ENCODE data around the gene DDX24. TPM values are rescaled to one million over a fixed set of nuclear protein-coding genes. Genes with fewer than 3 reads are reported as not detected.

DDX24 gene
- total RNA-seq, 1 experiment from 2014 or later: 190 TPM

GRCh38 chr14:94125659-94126418 lies 44.8 kb upstream of the DDX24 start:
- H3K27me3 Mint-ChIP-seq (ENCODE audit: unreplicated experiment): peaks cover 7% of the 10 kb centered on the region
- intact Hi-C loops (cut with micrococcal nuclease; ENCODE audit: unreplicated experiment): no loop called here
- peaks cover 17% of the 10 kb centered on the region for H3K36me3 Mint-ChIP-seq (ENCODE audit: insufficient read depth, unreplicated experiment)
- peaks cover 25% of the 10 kb centered on the region for H3K4me1 Mint-ChIP-seq (ENCODE audit: low read depth, unreplicated experiment)
- no peak overlapping the region for H3K27ac Mint-ChIP-seq (ENCODE audit: unreplicated experiment)
- BruUV-seq (replicated peaks): no TSS peak
- TF ChIP-seq CTCF (IDR thresholded peaks at IDR 0.05; ENCODE audit: unreplicated experiment): no peak
- DNase-seq: no peak
- CTCF ChIA-PET: no interaction called here
- H3K9me3 Mint-ChIP-seq (ENCODE audit: low read depth, unreplicated experiment): peaks cover 2% of the 10 kb centered on the region
- no peak overlapping the region for H3K4me3 Mint-ChIP-seq (ENCODE audit: low read depth, unreplicated experiment)

DNA sequence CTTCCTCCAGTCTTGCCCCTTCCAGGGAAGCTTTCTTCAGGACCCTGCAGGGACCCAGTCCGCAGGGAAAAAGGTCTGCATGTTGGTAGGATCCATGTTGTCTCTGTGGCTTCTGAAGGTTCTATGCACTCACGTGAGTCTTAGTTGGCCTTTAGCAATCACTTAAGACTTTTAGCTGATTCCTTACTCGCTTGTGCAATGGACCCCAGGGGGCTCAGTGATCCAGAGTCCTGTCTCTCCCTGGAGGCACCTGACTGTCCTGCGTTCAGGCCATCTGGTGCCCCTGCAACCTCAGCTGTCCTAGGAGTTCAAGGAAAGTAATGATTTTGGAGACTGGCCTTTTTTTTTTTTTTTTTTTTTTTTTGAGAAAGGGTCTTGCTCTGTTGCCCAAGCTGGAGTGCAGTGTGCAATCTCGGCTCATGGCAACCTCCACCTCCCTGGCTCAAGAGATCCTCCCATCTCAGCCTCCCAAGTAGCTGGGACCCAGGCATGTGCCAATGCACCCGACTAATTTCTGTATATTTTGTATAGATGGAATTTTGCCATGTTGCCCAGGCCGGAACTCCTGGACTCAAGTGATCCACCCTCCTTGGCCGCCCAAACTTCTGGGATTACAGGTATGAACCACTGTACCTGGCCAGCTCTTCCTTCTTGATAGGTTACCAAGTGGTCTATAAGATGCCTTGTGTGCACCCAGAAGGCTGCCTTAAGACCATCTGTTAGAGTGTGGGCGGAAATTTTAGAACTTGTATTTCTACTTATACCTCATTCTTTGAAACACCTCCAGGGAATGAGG lies 43.8 kb upstream of the DDX24 start:
- H3K27ac Mint-ChIP-seq (ENCODE audit: unreplicated experiment): no peak overlapping the region

GRCh38 chr14:94123868-94124267 lies 42.9 kb upstream of the DDX24 start:
- BruUV-seq (replicated peaks): no TSS peak
- CTCF ChIA-PET: interaction anchor here (0.6 kb wide), 1 partner anchor 13 kb away, joined by 3 read pairs; the partner anchor contains the start of gene IFI27
- no peak for TF ChIP-seq CTCF (IDR thresholded peaks at IDR 0.05; ENCODE audit: unreplicated experiment)
- H3K4me3 Mint-ChIP-seq (ENCODE audit: low read depth, unreplicated experiment): no peak overlapping the region
- no peak overlapping the region for H3K27ac Mint-ChIP-seq (ENCODE audit: unreplicated experiment)
- no peak for DNase-seq
- intact Hi-C loops (cut with micrococcal nuclease; ENCODE audit: unreplicated experiment): loop anchor here (5.0 kb wide), 1 partner anchor 57 kb away; no protein-coding TSS in a partner anchor
- H3K27me3 Mint-ChIP-seq (ENCODE audit: unreplicated experiment): peaks cover 16% of the 10 kb centered on the region
- peaks cover 2% of the 10 kb centered on the region for H3K9me3 Mint-ChIP-seq (ENCODE audit: low read depth, unreplicated experiment)
- H3K4me1 Mint-ChIP-seq (ENCODE audit: low read depth, unreplicated experiment): peaks cover 11% of the 10 kb centered on the region
- H3K36me3 Mint-ChIP-seq (ENCODE audit: insufficient read depth, unreplicated experiment): peaks cover under 1% of the 10 kb centered on the region

More for the DNA sequence above, 43.8 kb upstream of the DDX24 start:
- no TSS peak for BruUV-seq (replicated peaks)
- Mint-ChIP-seq H3K27me3 (ENCODE audit: unreplicated experiment) (peaks cover 16% of the 10 kb centered on the region), H3K9me3 (ENCODE audit: low read depth, unreplicated experiment) (peaks cover 2% of the 10 kb centered on the region), H3K4me1 (ENCODE audit: low read depth, unreplicated experiment) (peaks cover 16% of the 10 kb centered on the region), H3K36me3 (ENCODE audit: insufficient read depth, unreplicated experiment) (peaks cover 10% of the 10 kb centered on the region), H3K4me3 (ENCODE audit: low read depth, unreplicated experiment) (no peak overlapping the region)
- no peak for DNase-seq
- intact Hi-C loops (cut with micrococcal nuclease; ENCODE audit: unreplicated experiment): loop anchor here (5.0 kb wide), 1 partner anchor 57 kb away; no protein-coding TSS in a partner anchor
- TF ChIP-seq CTCF (IDR thresholded peaks at IDR 0.05; ENCODE audit: unreplicated experiment): no peak
- CTCF ChIA-PET: interaction anchor here (0.9 kb wide), 1 partner anchor 68 kb away, joined by 3 read pairs; no protein-coding TSS in a partner anchor

GRCh38 chr14:94123296-94123695 lies 42.3 kb upstream of the DDX24 start:
- Mint-ChIP-seq H3K27ac (ENCODE audit: unreplicated experiment) (no peak overlapping the region), H3K36me3 (ENCODE audit: insufficient read depth, unreplicated experiment) (no peaks in the 10 kb centered on the region), H3K9me3 (ENCODE audit: low read depth, unreplicated experiment) (peaks cover 2% of the 10 kb centered on the region), H3K4me3 (ENCODE audit: low read depth, unreplicated experiment) (no peak overlapping the region), H3K4me1 (ENCODE audit: low read depth, unreplicated experiment) (peaks cover 11% of the 10 kb centered on the region), H3K27me3 (ENCODE audit: unreplicated experiment) (peaks cover 19% of the 10 kb centered on the region)
- CTCF ChIA-PET: interaction anchor here (0.6 kb wide), 1 partner anchor 13 kb away, joined by 3 read pairs; the partner anchor contains the start of gene IFI27
- no peak for TF ChIP-seq CTCF (IDR thresholded peaks at IDR 0.05; ENCODE audit: unreplicated experiment)
- no TSS peak for BruUV-seq (replicated peaks)
- no peak for DNase-seq
- intact Hi-C loops (cut with micrococcal nuclease; ENCODE audit: unreplicated experiment): loop anchor here (5.0 kb wide), 1 partner anchor 56 kb away; no protein-coding TSS in a partner anchor

Data from Calu3 (cell line).